Upper lobe of left lung (tissue), 4 donors: ENCODE results near the gene SLC6A15.

Experiments
- CTCF ChIP-seq, 6 experiments: fragments of 450-650 bp in 4 of 6; fragments of 200-600 bp in 2 of 6; sonication (generic) in 2 of 6; IDR thresholded peaks; one replicate each; pipeline ENCODE4 v1.5.1; 2016 to 2019; ENCODE audit warnings: antibody characterized with exemption in 6 of 6
- EP300 ChIP-seq, 4 donors: sonication (generic); formaldehyde crosslinking; IDR thresholded peaks; one replicate each; pipeline ENCODE4 v1.5.1; 2017; ENCODE audit warnings: antibody characterized with exemption in 4 of 4, control low read depth in 2 of 4
- POLR2A ChIP-seq, 4 donors: fragments of 450-650 bp; IDR thresholded peaks; one replicate each; pipeline ENCODE4 v1.5.1; 2016 to 2017; ENCODE audit warnings: antibody characterized with exemption in 4 of 4, mild to moderate bottlenecking in 2 of 4
- POLR2AphosphoS5 ChIP-seq, 2 donors: sonication (generic); formaldehyde crosslinking; IDR thresholded peaks; one replicate each; pipeline ENCODE4 v1.5.1; 2017; ENCODE audit warnings: antibody characterized with exemption in 2 of 2

DNA sequence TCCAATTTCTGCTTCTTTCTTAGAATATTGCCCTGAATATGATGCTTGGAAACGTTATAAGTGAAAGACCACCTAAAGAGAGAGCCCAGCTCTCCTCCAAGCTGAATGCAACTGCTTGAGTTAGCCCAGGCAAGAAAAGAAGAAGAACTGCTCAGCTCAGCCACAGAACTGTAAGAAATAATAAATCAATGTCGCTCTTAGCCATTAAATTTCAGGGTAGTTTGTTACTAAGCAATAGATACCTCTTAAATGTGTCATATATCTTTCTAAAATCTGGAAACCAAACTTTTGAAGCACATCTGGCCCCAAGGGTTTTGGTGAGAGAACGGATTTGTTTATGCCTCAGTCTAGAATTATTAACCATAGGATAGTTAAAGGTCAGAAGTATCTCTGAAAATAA is 50.4 kb downstream of the SLC6A15 start:
- no peak for TF ChIP-seq CTCF (IDR thresholded peaks at IDR 0.05)
- TF ChIP-seq POLR2A (IDR thresholded peaks at IDR 0.05): no peak
- no peak for TF ChIP-seq EP300 (IDR thresholded peaks at IDR 0.05)
- no peak for TF ChIP-seq POLR2AphosphoS5 (IDR thresholded peaks at IDR 0.05)
